Activated CD4-positive, alpha-beta T cell treated with anti-CD3 and anti-CD28 coated beads, Interleukin-2, amount 10 ng/mL, durations not matched to agents 24 days and 14 days (primary cell): ENCODE results near the gene FGF5. TPM values are rescaled to one million over a fixed set of nuclear protein-coding genes. Genes with fewer than 3 reads are reported as not detected.
"Not testable (repeated sequence)": the region's sequence is repeated elsewhere in the genome, so short reads cannot be mapped to it uniquely, and the experiment has no call there.

Experiments used
- DNase-seq: peaks from one replicate; pipeline ENCODE4 v3.0.0; 2022
- H3K27ac Mint-ChIP-seq: one replicate; pipeline ENCODE4 v1.8.0; 2022; ENCODE audit warnings: mild to moderate bottlenecking, mixed read lengths
- H3K27me3 Mint-ChIP-seq: one replicate; pipeline ENCODE4 v1.8.0; 2022; ENCODE audit warnings: mixed read lengths
- H3K36me3 Mint-ChIP-seq: one replicate; pipeline ENCODE4 v1.8.0; 2022; ENCODE audit warnings: low read depth, mild to moderate bottlenecking, mixed read lengths
- H3K4me1 Mint-ChIP-seq: one replicate; pipeline ENCODE4 v1.8.0; 2021; ENCODE audit warnings: mixed read lengths
- H3K4me3 Mint-ChIP-seq: one replicate; pipeline ENCODE4 v1.8.0; 2022; ENCODE audit warnings: mild to moderate bottlenecking, moderate library complexity, mixed read lengths
- H3K9me3 Mint-ChIP-seq: one replicate; pipeline ENCODE4 v1.8.0; 2021; ENCODE audit warnings: mixed read lengths
- intact Hi-C: fragments of 100-400 bp; cut with micrococcal nuclease; formaldehyde crosslinking; loops from one replicate; pipeline ENCODE4 v1.15.1; 2023
- total RNA-seq: library from RNA; stranded (reverse); gene quantifications from 2 replicates; pipeline ENCODE4 v1.2.3, GENCODE V29; 2022

The FGF5 gene
- total RNA-seq, 1 donor from 2014 or later, result not detected

DNA sequence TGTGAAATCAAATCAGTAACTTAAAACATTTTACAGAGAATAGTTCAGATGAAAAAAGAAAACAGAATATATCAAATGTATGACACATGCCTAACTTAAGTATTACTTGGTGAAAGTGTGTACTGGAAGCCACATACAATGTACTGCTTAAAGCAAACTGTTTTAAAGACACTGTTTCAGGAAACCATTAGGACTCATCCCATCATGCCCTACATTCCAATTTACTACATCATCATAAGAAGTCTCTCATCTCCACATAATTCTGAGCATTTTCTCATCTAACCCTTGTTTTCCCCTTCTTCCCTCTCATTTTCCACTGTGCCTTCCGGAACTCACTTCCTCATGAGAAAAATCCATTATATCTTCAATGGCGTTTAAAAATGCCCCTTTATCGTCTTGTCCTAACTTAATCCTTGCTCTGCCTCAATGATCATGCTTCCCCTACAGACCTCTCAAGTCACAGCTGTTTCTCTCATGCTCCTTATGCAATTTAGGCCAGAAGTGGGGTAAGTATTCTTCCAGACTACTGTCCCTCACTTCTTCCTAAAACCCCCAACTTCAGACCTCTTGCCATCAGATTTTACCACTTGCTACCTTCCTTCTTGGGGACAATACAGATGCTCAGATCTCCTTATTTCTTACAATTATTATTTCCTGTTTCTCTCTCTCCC lies 26.8 kb upstream of the FGF5 start:
- no peak for DNase-seq
- H3K4me3 Mint-ChIP-seq, result no peak overlapping the region
- H3K36me3 Mint-ChIP-seq, result no peaks in the 10 kb centered on the region
- H3K9me3 Mint-ChIP-seq, result no peaks in the 10 kb centered on the region
- intact Hi-C loops, result no loop called here
- no peak overlapping the region for H3K27ac Mint-ChIP-seq
- H3K27me3 Mint-ChIP-seq, result peaks cover 8% of the 10 kb centered on the region
- H3K4me1 Mint-ChIP-seq, result no peaks in the 10 kb centered on the region

DNA sequence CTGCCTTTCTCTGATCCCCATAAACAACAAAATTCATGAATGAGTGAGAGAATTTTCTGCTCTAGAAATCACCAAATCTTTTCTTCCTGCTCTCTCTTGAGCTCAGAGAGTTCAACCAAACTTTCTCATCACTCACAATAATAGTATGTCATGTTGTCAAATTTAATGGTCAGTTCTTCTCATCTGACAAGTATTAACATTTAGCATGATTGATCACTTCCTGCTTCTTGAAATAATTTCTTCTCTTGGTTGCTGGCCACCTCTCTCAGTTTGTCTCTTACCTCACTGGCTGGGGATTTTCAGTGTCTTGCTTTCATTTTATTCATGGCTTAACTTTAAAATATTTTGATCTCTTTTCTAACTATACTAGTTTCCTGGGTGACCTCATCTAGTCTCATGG lies 25.5 kb upstream of the FGF5 start:
- Mint-ChIP-seq H3K36me3 (no peaks in the 10 kb centered on the region), H3K27ac (no peak overlapping the region), H3K4me1 (no peaks in the 10 kb centered on the region), H3K9me3 (no peaks in the 10 kb centered on the region), H3K4me3 (no peak overlapping the region), H3K27me3 (peaks cover 6% of the 10 kb centered on the region)
- DNase-seq, result no peak
- intact Hi-C loops, result no loop called here

DNA sequence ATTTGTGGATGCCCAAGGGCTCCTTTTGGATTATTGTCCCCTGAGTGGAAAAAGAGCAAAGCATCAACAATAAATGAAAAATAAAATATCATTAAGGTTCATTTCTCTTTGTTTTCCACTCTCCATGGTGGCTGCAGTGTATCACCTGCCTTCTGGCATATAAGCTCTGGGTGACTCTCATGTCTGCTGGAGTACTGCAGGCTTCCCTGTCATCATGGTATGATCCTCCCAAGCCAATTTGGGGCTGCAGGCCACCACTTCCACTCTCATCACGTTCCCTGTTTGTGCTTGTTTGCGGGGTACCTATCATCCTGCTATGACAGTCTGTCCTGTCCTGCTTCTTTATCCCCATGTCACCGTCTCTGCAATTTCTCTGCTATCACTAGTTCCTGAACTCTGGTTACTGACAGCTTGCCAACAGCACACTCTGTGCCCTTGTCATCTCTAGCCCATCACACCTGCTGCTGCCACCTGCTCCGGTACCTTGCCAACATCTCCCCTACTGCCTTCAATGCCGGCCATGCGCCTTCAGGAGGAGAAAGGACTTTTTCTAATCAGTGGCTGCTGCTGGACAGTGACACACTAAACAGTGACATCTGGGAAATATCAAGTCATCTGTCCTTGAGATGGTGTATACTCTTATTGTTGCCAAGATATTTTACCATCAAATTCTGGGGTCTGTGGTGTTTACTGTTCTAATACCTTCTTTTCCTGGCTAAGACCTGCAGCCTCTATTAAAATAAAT lies 23.0 kb upstream of the FGF5 start:
- intact Hi-C loops, result no loop called here
- no peak for DNase-seq
- Mint-ChIP-seq H3K9me3 (no peaks in the 10 kb centered on the region), H3K27ac (no peak overlapping the region), H3K4me1 (no peaks in the 10 kb centered on the region), H3K4me3 (no peak overlapping the region), H3K27me3 (peaks cover 8% of the 10 kb centered on the region), H3K36me3 (no peaks in the 10 kb centered on the region)

DNA sequence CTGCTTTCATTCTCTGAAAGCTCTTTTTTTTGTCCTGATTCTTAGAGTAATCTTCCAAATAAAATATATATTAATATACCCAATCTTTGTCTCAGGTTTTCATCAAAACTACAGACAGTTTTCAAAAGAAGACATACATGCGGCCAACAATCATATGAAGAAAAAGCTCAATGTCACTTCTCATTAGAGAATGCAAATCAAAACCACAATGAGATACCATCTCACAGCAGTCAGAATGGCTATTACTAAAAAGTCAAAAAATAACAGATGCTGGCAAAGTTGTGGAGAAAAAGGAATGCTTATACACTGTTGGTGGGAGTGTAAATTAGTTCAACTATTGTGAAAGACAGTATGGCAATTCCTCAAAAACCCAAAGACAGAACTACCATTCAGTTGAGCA lies 19.0 kb upstream of the FGF5 start:
- intact Hi-C loops, H3K27ac Mint-ChIP-seq, DNase-seq, H3K4me1 Mint-ChIP-seq, H3K4me3 Mint-ChIP-seq, H3K36me3 Mint-ChIP-seq, H3K9me3 Mint-ChIP-seq: not testable (repeated sequence)
- peaks cover 15% of the 10 kb centered on the region for H3K27me3 Mint-ChIP-seq

DNA sequence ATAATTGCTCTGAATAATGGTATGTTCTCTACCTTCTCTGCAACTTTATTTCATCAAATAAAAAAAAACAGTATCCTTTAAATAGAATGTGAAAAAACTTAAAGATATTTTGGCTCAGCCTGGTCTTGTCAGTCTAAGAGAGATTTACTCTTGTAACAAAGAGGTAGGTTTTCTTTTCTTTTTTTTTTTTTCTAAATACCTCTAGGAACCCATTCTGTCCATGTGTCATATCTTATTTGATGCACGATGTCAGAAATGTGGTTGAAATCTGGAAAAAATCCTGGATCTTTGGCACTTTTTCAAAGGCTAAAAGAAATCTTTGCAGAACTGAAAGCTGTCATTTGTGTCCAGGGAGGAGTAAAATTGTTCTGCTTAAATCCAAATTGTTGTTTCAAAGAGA lies 17.3 kb upstream of the FGF5 start:
- Mint-ChIP-seq H3K36me3 (no peaks in the 10 kb centered on the region), H3K27me3 (peaks cover 13% of the 10 kb centered on the region), H3K4me3 (no peak overlapping the region), H3K9me3 (no peaks in the 10 kb centered on the region), H3K27ac (no peak overlapping the region), H3K4me1 (no peaks in the 10 kb centered on the region)
- DNase-seq, result no peak
- intact Hi-C loops, result no loop called here

DNA sequence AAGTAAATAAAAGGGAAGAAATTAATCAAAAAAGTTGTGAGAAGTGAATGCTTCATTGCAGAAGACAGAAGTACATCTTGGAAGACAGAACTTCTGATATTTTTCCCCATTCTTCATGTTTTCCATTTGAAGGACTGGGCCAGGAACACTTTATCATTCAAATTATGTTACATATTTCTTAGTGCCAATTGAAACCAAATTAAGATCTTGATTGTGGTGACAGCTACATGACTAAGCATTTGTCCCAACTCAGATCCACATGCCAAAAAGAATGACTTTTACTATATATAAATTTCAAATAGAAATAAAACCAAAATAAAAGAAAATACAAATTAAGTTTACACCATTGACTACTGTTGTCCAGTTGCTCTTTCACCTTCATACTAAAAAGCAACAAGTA lies 14.0 kb upstream of the FGF5 start:
- Mint-ChIP-seq H3K4me3 (no peak overlapping the region), H3K4me1 (no peaks in the 10 kb centered on the region), H3K27ac (no peak overlapping the region), H3K36me3 (no peaks in the 10 kb centered on the region), H3K27me3 (peaks cover 26% of the 10 kb centered on the region), H3K9me3 (no peaks in the 10 kb centered on the region)
- intact Hi-C loops, result no loop called here
- no peak for DNase-seq

DNA sequence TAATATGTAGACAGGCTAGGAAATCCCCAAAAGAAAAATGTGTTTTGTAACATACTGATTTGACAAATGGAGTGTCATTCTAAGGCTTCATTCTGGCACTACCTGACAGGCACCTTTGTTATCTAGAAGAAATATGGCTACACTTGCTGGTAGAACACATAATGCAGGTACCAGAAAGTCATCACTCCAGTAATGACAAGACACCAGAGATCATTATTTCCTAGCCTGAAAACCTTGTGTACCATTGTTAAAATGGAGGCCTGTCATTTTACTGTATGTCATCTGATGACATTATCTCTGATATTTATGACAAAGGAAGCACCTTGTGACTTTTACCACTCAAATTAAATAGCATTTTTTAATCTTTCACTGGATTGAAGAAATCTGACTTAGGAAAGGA lies 13.5 kb upstream of the FGF5 start:
- Mint-ChIP-seq H3K9me3 (no peaks in the 10 kb centered on the region), H3K4me1 (no peaks in the 10 kb centered on the region), H3K27ac (no peak overlapping the region), H3K4me3 (no peak overlapping the region), H3K27me3 (peaks cover 29% of the 10 kb centered on the region), H3K36me3 (no peaks in the 10 kb centered on the region)
- DNase-seq, result no peak
- intact Hi-C loops, result no loop called here

DNA sequence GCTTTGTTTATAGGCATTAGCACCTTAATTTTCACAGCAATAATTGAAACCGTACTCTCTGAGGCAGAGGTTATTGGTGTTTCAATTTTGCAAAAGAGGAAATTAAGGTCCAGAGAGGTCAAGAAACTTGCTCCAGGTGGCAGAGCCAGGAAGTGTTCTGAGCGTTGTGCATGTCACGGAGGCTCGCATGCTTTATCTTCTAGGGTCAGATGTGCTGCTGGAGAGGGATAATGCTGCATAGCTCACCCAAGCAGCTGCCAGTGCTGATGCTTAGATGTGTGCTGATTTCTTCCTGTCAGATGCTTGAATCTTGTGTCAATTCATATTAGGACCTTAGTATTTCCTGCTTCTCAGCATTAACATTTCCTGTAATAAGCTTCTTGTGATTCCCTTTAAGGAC lies 13.0 kb upstream of the FGF5 start:
- intact Hi-C loops, result no loop called here
- Mint-ChIP-seq H3K27me3 (peaks cover 30% of the 10 kb centered on the region), H3K4me1 (no peaks in the 10 kb centered on the region), H3K4me3 (no peak overlapping the region), H3K9me3 (no peaks in the 10 kb centered on the region), H3K36me3 (no peaks in the 10 kb centered on the region), H3K27ac (no peak overlapping the region)
- no peak for DNase-seq

DNA sequence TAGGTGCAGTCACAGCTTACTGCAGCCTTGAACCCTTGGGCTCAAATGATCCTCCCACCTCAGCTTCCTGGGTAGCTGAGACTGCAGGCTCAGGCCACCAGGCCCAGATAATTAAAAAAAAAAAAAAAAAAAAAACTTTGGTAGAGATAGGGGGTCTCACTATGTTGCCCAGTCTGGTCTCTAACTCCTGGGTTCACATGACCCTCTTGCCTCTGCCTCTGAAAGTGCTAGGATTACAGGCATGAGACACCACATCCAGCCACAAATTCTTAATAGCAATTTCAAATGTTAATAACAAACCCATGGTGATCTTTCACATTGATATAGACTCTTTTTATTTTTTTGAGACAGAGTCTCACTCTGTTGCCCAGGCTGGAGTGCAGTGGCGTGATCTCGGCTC lies 12.3 kb upstream of the FGF5 start:
- no peak overlapping the region for H3K4me3 Mint-ChIP-seq
- intact Hi-C loops, result no loop called here
- no peaks in the 10 kb centered on the region for H3K4me1 Mint-ChIP-seq
- no peaks in the 10 kb centered on the region for H3K36me3 Mint-ChIP-seq
- no peak for DNase-seq
- peaks cover 34% of the 10 kb centered on the region for H3K27me3 Mint-ChIP-seq
- H3K27ac Mint-ChIP-seq, result no peak overlapping the region
- no peaks in the 10 kb centered on the region for H3K9me3 Mint-ChIP-seq

DNA sequence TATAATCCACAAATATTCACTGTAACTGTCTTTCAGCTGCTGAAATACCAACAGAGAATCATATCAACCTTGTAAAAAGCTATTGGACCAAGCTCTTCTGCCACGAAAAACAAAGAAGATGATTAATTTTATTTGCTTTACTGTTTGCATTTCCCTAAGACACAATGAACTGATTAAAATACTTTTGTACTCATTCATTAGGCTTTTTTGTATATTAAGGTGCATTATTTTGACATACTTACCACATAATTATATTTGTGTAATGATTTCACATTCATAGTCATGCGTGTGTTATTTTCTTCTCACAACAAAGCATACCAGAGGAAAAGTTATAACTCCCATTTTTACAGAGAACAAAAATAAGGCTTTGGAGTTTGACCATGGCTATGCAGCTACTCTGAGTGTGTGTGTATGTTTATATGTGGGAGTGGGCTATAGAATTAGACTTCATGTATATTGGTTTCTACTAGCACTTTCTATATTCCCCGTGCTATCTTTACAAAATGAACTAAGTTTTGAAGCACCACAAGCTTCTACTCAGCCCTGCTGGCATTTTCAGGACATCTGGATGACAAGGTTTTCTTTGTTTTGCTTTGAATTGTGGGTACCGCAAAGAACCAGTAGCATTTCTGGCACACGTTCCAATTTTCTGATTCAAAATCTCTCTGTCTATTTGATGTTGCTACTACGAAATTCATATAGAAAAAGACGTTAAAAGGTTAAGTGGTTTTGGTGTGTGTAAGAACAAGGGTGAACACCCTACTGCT lies 11.0 kb upstream of the FGF5 start:
- H3K4me3 Mint-ChIP-seq, result no peak overlapping the region

DNA sequence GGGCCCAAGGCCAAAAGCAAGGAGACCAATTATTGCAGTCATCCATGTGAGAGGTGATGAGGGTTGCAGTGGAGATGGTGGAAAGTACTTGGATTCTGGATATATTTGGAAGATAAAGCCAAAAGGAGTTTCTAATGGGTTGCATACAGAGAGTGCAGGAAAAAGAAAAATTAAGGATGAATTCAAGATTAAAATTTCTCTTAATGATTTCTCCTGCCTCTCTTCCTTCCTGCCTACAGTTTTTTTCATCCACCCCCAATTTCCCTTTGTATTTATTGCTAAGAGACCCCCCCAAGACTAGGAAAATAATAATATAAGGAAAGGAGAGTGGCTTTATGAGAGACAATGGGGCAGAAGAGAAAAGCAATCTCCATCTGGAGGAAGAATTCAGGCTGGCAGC lies 8.6 kb upstream of the FGF5 start:
- Mint-ChIP-seq H3K4me1 (no peaks in the 10 kb centered on the region), H3K4me3 (no peak overlapping the region), H3K36me3 (no peaks in the 10 kb centered on the region), H3K9me3 (no peaks in the 10 kb centered on the region), H3K27ac (no peak overlapping the region), H3K27me3 (peaks cover 44% of the 10 kb centered on the region)
- DNase-seq, result no peak
- intact Hi-C loops, result no loop called here

More for the DNA sequence above, 11.0 kb upstream of the FGF5 start:
- Mint-ChIP-seq H3K36me3 (no peaks in the 10 kb centered on the region), H3K4me1 (no peaks in the 10 kb centered on the region), H3K27ac (no peak overlapping the region), H3K27me3 (peaks cover 37% of the 10 kb centered on the region), H3K9me3 (no peaks in the 10 kb centered on the region)
- DNase-seq, result no peak
- intact Hi-C loops, result no loop called here

DNA sequence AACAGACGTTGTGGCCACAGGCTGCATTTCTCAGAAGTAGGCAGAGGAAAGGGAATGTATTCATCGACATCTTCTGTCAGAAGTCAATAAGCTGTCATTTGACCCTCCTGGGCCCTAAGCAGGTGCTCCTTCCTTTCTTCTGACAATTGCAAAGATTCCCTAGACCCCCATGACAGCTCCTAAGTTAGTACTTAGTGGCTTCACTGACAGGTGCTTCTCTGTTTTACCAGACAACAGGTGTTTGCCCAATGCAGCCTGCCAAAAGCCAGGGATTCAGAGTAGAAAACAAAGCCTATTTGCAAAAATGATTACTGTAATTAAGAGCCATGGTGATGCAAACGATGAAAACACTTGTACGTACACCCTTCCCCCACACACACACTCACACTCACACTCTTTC lies 7.5 kb upstream of the FGF5 start:
- H3K4me3 Mint-ChIP-seq, result no peak overlapping the region
- no peaks in the 10 kb centered on the region for H3K9me3 Mint-ChIP-seq
- peaks cover 55% of the 10 kb centered on the region for H3K27me3 Mint-ChIP-seq
- no peaks in the 10 kb centered on the region for H3K4me1 Mint-ChIP-seq
- no peak overlapping the region for H3K27ac Mint-ChIP-seq
- H3K36me3 Mint-ChIP-seq, result no peaks in the 10 kb centered on the region
- intact Hi-C loops, result no loop called here
- no peak for DNase-seq

DNA sequence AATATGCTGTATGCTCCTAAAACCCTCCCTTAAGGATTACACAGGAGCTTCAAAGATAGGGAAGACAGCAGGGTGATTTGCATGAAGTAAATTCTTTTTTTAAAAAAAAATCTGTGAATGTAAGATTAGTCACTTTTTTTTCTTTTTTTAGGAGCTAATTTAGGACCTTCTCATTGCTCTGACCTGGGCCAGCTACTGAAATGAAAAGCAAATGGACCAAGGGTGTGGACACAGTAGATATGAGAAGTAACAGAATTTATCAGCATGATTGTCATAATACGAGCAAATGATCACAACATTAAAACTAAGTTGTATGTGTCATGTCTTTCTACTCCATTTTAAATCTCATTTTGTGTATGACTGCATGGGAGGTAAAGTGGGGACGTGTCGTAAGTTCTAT lies 6.6 kb upstream of the FGF5 start:
- peaks cover 62% of the 10 kb centered on the region for H3K27me3 Mint-ChIP-seq
- intact Hi-C loops, result no loop called here
- H3K4me1 Mint-ChIP-seq, result no peaks in the 10 kb centered on the region
- H3K27ac Mint-ChIP-seq, result no peak overlapping the region
- no peak overlapping the region for H3K4me3 Mint-ChIP-seq
- no peaks in the 10 kb centered on the region for H3K9me3 Mint-ChIP-seq
- no peaks in the 10 kb centered on the region for H3K36me3 Mint-ChIP-seq
- no peak for DNase-seq

DNA sequence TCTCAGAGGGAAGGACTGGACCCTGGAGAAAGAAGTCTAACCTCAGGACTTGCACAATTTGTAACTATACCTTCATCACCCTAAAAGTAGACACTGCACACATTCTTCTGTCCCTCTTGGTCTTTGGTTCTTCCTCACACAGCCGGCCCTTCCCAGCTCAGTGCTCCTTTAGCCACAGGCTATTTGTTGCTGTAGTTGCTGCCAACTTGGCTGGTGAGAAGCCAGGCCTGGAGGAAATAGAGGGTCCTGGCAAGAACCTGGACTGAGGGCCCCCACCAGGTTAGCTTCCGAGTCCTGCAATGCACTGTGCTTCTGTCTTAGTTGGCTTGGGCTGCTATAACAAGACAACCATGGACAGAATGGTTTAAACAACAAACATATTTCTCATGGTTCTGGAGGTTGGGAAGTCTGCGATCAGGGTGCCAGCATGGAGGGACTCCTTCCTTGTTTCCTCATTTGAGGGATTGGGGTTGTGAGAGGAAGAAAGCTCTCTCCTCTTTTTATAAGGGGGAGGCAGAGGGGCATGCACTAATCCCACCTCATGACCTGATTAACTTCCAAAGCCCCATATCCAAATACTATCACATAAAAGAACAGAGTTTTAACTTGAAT lies 4.4 kb upstream of the FGF5 start:
- Mint-ChIP-seq H3K9me3 (no peaks in the 10 kb centered on the region), H3K27ac (no peak overlapping the region), H3K4me1 (peaks cover 12% of the 10 kb centered on the region), H3K4me3 (no peak overlapping the region), H3K36me3 (no peaks in the 10 kb centered on the region), H3K27me3 (peaks cover 73% of the 10 kb centered on the region)
- intact Hi-C loops, result no loop called here
- DNase-seq, result no peak
